Astrocyte (in vitro differentiated cells and primary cell): ENCODE results near the gene MAN1A1.

ENCODE experiments used
- CTCF ChIP-seq: IDR thresholded peaks from 2 replicates; pipeline ENCODE4 v1.5.1; 2011; ENCODE audit warnings: low read depth, mild to moderate bottlenecking, inconsistent platforms, low read length, moderate library complexity; ENCODE audit not compliant: insufficient read depth
- EZH2 ChIP-seq: IDR thresholded peaks from 2 replicates; pipeline ENCODE4 v1.6.1; 2012; ENCODE audit warnings: mild to moderate bottlenecking, low read length, inconsistent platforms; ENCODE audit not compliant: insufficient read depth

DNA sequence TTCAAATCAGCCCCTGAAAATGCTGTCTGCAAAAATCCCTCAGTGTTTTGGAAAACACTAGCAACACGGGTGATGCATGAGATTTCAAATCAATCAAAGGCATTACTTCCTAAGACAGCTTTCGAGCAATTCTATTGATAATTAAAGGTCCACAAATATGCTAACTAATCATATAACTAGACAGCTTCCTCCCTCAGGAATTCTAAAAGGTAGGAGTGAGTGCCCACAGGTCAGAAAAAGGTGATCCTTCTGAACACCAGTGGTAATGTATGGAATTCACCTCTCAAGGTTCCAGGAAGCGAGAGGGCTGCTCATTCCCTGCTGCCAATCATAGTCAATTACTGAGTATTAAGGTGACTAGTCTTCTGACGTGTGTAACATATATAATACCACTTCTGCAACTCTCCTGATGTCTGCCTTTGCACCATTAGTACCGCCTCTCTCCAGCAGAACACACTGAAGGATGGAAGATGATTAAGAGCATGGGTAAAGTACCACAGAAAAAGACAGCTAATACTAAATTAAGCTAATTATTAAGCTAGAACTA lies 16.4 kb downstream of the MAN1A1 start:
- TF ChIP-seq CTCF = no peak
- TF ChIP-seq EZH2 = no peak
